NCI-H2196 (cell line): ENCODE measurements around the gene PRMT7.
A peak's percentile ranks its signal among the peaks of the same experiment; 100 is the strongest.
"Not testable (repeated sequence)": the region's sequence is repeated elsewhere in the genome, so short reads cannot be mapped to it uniquely, and the experiment has no call there.

ENCODE experiments used
- DNase-seq: peaks from one replicate; lab custom pipeline; 2025; ENCODE audit not compliant: unreplicated experiment; lab: John Stamatoyannopoulos, UW

The PRMT7 gene

DNA sequence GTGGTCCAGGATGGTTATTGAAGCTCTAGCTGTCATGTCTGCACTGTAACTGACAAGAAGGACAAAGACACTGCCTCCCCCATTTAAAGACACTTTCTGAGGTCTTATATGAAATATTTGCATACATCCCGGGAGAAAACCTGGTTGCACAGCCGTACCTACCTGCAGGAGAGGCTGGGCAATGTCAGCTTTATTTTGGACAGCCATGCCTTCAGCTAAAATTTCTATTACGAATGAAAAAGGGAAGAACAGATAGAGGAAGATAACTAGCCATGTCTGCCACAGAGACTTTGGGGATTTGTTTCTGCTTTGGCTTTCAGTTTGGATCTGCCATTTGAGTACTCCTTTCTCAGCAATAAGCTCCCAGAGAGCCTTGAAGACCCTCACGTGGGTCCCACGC, 27.5 kb upstream of the PRMT7 start:
- DNase-seq, result no peak

DNA sequence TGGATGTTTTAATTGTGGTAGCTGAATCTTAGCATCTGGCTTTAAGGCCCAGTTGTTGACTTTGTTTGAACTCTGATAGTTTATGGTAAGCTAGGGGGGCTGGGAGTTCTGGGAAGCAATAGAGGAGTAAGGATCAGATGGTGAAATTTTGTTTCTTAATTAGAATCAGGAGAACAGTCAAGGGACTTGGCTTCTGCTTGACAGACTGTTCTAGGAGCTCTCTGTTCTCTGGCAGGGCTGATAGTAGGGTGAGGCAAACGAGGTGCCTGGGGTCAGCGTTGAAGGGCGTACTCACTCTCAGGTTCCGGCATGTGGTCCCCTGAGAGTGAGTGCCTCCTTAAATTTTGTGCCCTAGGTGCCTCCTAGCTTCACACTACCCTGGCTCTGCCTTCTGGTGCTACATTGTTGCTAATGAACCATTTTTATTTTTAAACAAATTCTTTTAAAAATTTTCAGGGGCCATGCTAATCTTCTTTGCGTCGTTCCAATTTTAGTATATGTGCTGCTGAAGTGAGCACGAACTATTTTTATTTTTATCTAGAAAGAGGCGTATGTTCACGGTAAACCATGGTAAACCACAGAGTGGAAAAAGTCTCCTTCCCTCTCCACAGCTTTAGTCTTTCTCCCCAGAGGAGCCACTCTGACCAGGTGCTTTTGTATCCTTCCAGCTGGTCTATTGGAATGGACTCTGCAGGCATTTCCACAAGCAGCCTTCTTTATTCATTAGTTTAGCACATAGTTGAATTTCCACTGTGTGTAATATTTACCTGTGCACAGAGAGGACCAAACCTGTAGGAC, 26.8 kb upstream of the PRMT7 start:
- no peak for DNase-seq

- DNase-seq, result no peak
These were observed 26.0 kb upstream of the PRMT7 start for GRCh38 chr16:68284847-68285246.

- no peak for DNase-seq
These were observed 25.1 kb upstream of the PRMT7 start for GRCh38 chr16:68285683-68286082.

GRCh38 chr16:68286153-68287074, 24.4 kb upstream of the PRMT7 start:
- DNase-seq, result no peak

- peak; percentile 21 for DNase-seq
These were observed 23.3 kb upstream of the PRMT7 start for GRCh38 chr16:68287276-68288251.

DNA sequence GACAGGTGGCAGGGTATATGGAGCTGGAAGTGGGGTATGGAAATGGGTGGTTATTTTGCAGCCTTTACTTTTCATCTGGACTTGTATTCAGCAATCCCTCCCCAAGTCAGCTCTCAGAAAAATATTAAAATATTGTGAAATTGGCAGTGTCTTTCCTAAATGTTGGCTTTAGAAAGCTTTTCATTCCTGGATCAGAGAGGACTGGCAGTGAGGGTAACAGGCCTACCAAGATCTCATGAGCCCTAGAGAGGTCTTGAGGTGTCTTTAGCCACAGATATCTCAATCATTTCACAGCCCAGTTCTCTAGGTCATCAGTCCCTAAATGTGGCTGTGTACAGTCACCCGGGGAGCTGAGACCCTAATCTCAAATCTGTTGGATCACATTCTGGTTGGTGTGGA, 22.6 kb upstream of the PRMT7 start:
- no peak for DNase-seq

DNA sequence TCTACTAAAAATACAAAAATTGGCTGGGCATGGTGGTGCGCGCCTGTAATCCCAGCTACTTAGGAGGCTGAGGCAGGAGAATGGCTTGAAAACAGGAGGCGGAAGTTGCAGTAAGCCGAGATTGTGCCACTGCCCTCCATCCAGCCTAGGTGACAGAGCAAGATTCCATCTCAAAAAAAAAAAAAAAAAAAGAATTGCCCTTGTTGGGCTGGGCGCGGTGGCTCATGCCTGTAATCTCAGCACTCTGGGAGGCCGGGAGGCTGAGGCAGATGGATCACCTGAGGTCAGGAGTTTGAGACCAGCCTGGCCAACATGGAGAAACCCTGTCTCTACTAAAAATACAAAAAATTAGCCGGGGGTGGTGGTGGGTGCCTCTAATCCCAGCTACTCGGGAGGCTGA, 22.0 kb upstream of the PRMT7 start:
- DNase-seq, result not testable (repeated sequence)

DNA sequence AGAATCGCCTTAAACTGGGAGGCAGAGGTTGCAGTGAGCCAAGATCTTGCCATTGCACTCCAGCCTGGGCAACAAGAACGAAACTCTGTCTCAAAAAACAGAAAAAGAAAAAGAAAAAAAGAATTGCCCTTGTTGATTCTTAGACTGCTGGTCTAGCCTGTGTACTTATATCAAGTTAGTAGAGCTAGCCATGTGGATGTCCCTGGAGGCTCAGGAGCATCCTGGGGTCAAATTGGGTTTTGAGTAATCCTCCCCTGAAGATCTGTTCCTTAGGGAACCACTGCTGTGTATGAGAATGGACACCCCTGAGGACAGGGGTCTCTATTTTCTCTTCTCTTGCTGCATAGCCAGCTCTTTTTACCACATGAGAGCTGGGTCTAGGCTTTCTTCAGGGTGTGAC, 21.6 kb upstream of the PRMT7 start:
- no peak for DNase-seq

- DNase-seq, result no peak
These were observed 21.0 kb upstream of the PRMT7 start for GRCh38 chr16:68289621-68290329.

DNA sequence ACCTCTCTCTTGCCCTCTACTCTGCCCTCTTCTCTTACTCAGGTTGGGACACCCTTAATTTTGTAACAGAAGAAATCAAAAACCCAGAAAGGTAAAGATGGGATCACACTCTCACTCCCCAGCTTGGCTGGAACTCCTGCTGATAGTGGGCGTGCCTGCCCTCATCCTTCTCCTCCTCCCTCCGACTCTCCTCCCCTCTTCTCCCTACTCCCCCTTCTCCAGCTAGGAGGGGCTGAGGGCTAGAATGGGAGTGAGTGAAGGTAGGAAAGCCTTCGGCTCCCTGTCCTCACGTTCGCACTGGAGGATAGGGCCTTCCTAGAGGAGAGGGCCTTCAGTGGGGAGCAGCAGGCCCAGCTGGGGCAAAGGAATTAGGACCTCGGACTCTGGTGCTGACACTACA, 20.4 kb upstream of the PRMT7 start:
- no peak for DNase-seq

DNA sequence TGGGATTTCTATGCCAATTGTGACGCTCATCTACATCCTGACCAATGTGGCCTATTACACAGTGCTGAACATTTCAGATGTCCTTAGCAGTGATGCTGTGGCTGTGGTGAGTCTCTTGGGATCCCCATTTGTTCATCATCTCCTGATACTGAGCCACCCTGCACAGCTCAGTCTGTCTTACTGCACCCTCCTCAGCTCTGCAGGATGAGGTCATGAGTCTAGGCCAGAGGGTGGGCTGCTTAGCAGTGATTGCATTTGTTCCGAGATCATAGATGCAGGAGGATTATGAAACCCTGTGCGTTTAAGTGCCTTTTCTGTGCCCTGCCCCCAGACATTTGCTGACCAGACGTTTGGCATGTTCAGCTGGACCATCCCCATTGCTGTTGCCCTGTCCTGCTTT, 19.6 kb upstream of the PRMT7 start:
- no peak for DNase-seq

- DNase-seq, result no peak
These were observed 18.4 kb upstream of the PRMT7 start for GRCh38 chr16:68292425-68292824.

GRCh38 chr16:68296291-68296690, 14.5 kb upstream of the PRMT7 start:
- DNase-seq, result no peak

- DNase-seq, result no peak
These were observed 14.1 kb upstream of the PRMT7 start for GRCh38 chr16:68296693-68297092.

DNA sequence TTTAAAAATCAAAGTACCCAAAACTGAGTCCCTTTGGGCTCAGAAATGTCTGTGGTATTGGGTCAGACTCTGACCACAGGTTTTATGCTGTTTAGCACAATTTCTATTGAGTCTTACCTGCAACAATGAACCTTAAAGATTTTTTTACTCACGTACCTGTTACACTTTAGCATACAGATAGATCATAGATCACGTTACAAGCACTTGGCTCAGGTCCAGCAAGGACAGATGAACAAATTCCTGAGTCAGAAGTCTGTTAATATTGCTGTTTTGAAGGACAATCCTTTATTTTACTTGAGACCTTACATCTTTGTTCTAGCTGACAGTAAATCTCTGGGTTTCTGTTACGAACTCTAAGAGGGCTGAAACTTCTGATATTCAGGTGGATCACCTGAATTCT, 12.9 kb upstream of the PRMT7 start:
- peak; percentile 7 for DNase-seq

GRCh38 chr16:68298312-68298711, 12.5 kb upstream of the PRMT7 start:
- no peak for DNase-seq

- DNase-seq, result no peak
These were observed 11.8 kb upstream of the PRMT7 start for GRCh38 chr16:68298907-68299561.

GRCh38 chr16:68299571-68300453, 11.0 kb upstream of the PRMT7 start:
- no peak for DNase-seq
